GM19043 (cell line): Measurements from ENCODE around the gene ARHGAP22.
"Not testable (repeated sequence)": the region's sequence is repeated elsewhere in the genome, so short reads cannot be mapped to it uniquely, and the experiment has no call there.

Source experiments
- ATAC-seq: cut with Tn5 transposase; IDR thresholded peaks from one replicate; pipeline ENCODE4 v1.9.1; 2021; ENCODE audit warnings: low read depth; ENCODE audit not compliant: unreplicated experiment

Gene ARHGAP22

DNA sequence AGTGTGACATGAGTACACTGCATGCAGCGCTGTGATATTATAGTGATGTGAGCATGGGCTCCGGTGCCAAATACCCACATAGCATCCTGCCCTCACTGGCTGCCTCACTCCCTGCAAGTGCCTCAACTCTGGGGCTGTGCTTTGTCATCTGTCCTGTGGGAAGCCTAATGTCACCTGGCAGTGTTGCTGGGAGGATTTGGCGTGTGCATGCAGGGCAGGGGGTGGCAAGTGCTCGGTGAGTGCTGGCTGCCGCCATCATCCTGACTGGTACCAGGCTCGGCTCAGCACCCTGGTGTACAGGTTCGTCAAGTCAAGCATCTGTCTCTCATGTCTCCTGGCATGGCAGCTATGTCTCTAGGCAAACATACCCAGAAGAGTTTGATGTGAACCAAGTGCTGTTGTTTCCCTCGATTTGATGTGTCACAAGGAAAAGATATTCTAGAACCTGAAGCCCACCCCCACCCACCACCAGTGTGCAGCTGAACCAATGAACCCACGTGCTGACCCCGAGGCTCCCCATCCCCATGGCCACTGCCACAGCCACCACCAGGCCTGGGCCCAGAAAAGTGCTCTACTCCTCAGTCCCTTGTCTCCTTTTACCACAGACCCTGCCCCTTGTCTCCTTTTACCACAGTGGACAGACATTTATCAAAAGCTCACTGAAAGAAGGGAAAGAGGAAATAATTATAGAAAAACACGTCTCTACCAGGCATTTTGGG lies 162.6 kb downstream of the ARHGAP22 start:
- ATAC-seq, result no peak

DNA sequence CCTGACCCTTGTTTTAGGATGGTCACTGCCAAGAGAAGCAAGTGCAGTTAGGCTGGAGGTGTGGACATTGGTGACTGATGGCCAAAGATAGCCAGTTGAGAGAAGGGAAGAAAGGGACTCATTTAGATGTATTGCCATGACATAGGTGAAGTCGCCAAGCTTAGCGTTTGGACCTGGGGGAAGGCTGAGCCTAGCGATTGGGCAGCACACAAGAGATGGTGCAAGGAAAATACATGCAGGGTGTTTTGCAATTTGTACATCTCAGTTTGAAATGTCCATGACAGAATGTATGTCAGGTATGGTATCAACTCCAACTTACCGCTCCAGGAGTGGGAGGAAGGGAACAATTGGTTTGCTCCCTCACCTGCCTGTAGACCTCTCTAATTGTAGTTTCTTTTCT lies 164.1 kb downstream of the ARHGAP22 start:
- no peak for ATAC-seq

DNA sequence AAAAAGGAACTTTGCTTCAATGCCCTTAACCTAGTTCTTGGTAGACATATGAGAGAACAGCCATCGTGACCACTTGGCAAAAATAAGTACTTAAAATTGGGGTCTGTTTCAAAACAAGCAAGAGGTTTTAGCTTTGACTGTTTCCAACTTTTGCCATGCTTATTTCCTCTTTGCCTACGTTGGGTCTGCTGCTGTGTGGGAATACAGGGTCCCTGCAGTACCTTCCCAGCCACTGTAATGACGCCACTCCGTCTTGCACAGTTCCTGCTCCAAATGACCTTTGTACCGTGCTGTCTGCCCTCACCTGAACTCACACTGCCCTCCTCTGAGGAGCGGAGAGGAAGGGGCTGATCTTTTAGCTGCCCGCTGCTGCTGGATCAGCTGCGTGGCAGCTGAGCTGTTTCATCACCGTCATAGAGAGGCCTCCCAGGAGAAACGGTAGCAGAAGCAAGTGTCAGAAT lies 165.3 kb downstream of the ARHGAP22 start:
- ATAC-seq, result no peak

DNA sequence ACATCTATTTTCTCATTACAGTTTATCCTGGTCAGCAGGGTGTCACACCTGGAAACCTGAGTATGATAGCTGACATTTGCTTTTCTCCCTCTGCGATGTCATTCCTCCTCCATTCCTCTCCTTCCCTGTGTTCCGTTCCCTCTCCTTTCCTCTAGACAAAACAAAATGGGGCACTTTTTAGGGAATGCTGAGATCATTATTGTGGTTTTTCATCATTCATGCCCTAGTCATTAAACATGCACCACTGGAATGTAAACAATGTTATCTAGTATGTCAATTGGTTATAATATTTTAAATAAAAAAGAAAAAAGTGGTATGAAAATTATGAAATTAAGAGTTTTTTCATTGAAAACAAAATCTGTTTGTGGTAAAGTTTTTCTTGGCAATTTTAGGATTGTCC lies 165.8 kb downstream of the ARHGAP22 start:
- ATAC-seq, result no peak

DNA sequence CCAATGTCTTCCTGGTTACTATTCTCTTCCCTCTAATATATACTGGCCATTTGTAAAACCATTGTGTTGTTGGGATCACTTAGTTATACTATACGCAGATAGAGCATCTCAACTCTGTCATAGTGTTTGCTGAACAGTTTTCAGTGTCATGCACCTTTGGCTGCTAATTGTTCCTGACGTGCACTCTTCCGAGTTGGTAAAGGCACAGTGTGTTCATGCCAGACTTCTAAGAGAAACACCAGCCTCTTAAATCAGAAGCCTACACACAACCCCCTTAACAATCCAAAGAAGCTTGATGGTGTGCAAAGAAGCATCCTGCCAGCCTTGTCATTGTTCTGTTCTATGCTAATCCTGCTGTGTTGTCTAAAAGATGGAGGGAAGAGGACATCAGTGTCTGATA lies 167.3 kb downstream of the ARHGAP22 start:
- ATAC-seq, result no peak

DNA sequence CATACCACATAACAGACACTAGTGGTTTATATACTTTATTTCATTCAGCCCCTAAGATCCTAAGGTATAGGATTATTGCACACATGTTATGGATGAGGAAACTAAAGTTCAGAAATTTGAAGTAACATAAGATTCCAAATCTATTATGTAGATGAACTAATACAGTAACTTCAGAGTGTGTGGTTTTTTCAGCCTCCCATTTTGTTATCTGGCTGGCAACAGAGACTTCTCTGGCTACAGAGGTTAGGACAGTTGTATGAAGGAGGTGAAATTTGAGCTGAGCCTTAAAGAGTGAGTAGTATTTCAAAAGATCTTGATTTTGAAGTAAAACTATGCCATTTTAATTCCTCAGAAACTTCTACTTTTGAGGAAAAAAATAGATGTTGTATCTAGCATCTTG lies 173.0 kb downstream of the ARHGAP22 start:
- ATAC-seq, result no peak

DNA sequence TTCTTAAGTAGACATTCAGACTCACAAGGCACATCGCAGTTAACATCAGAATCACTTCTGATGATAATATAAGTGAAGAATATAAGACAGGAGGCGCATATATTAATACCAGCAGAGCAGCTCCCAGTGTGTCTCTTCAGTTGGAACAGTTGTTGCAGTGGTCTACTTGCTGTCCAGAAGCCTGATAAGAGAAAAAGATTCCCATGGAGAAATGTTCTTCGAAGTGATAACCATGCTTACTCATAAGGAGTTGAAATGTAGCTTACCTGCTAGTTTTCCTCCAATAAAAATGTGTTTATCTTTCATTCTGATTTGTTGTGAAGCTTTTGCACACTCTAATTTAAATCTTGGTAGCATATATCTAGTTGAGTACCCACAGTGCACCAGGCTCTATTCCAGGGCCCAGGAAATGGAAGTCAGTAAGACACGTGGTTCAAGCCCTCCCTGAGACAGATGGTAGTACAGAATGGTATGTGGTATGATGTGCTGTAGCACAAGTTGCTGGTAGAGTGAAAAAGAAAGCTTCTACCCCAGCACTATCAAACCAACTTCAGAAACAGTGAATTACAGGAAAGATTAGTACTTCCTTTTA lies 174.4 kb downstream of the ARHGAP22 start:
- ATAC-seq, result no peak

DNA sequence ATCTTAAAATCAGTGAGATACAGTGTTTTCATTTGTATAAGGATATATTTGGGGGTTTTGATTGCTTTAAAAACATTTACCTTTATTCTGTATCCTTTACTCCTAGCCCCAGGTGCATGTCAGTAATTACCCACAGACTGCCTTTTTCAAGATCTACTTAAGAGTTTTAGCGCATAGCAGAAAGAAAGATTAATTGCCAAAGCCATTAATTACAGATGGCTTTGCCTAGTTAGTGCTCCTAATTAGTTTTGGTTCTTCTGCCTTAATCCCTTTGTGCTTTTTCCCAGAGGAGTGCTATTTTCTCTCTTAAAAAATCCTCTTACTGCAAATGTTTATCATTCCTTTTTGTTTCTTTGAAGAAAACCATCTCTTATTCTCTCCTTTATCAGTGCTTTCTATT lies 175.6 kb downstream of the ARHGAP22 start:
- ATAC-seq, result no peak

DNA sequence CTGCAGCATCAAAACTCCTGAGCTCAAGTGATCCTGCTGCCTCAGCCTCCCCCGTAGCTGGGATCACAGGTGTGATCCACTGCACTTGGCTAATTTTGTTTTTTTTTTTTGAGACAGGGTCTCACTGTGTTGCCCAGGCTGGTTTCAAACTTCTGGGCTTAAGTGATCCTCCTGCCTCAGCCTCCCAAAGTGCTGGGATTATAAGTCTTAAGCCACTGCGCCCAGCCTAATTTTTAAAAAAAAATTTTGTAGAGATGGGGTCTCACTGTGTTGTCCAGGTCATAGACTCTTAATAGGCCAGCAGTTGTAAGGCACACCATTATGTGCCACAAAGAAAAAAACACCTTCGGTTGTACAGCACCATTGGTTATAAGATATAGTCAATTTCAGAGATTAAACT lies 176.0 kb downstream of the ARHGAP22 start:
- no peak for ATAC-seq

DNA sequence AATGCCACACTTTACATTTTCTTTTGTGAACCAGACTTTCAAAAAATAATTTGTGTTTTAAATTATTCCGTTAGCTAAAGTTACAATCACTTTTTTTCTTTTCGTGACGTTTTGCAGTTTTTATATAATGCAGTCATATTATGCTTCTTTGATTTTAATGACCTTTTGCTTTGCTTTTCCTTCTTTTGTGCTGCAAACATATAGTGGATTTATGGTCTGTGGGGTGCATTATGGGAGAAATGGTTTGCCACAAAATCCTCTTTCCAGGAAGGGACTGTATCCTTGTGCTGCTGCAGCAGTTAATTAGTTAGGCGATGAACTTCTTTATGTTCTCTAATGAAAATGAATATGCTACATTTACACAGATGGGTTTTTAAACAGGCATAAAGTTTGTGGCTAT lies 181.0 kb downstream of the ARHGAP22 start:
- no peak for ATAC-seq

DNA sequence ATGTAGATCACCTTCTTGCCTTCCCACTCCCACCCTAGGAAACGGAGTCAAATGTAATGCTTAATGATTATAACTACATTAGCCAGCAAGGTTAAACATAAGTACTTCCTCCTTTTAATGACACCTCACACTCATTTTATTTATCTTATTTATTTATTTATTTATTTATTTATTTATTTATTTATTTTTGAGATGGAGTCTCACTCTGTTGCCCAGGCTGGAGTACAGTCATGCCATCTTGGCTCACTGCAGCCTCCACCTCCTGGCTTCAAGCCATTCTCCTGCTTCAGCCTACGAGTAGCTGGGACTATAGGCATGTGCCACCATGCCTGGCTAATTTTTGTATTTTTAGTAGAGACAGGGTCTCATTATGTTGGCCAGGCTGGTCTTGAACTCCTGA lies 183.0 kb downstream of the ARHGAP22 start:
- not testable (repeated sequence) for ATAC-seq

DNA sequence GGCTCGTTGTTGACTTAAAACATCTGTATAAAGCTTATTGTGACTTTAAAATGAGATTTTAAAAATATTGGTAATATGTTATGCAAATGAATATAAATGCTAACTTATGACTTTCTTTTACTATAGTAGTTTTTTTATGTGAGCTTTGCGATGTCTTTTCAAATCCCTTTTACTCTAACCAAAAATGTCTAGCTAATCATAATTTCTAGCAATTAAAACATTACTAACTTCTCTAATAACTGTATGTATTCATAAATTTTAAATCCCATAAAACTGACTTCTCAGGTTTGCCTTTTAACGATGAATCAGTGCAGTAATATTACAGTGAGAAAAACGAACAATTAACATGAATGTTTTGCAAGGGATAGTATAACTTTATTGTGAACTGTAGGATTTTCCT lies 185.2 kb downstream of the ARHGAP22 start:
- ATAC-seq, result no peak

DNA sequence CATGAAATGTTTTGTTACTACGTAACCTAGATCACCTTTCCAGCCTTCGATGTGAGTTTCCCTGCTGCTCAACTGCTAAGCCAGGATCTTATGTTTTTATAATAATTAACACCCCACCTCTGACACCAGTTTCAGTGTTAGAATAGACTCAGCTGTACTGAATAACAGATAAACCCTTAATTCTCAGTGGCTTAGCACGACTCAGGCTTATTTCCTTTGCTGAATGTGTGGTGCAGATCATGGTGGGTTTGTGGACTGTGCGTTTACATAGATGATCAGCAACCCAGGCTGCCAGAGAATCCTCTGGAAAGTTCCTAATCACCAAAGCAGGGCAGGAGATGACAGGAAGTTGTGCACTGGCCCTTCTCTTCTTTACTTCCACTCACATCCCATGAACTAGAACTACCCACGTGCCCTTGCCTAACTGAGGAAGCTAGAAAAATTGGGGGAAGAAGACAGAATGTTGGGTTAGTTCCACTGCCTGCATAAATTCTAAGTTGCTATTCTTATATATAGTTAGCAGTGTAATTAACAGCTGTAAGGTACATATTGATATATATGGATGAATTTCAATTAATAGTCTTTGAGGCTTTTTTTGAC lies 186.6 kb downstream of the ARHGAP22 start:
- ATAC-seq, result no peak

DNA sequence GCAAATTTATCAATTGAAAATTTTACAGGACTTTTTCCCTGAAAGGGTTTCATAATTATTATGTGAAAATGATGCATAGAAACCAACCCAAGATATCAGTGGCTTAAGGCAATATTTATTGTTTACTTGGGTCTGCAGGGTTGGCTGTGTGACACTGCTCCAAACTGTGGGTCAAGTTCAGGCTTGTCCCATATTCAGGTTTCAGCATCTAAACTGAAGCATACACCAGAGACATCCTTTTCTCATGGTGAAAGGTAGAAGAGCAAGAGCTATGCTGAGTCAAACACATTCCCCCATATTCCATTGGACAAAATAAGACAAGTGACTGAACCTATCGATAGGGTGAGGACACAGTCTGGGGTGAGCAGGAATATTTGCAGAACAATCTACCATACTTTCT lies 187.5 kb downstream of the ARHGAP22 start:
- ATAC-seq, result no peak

DNA sequence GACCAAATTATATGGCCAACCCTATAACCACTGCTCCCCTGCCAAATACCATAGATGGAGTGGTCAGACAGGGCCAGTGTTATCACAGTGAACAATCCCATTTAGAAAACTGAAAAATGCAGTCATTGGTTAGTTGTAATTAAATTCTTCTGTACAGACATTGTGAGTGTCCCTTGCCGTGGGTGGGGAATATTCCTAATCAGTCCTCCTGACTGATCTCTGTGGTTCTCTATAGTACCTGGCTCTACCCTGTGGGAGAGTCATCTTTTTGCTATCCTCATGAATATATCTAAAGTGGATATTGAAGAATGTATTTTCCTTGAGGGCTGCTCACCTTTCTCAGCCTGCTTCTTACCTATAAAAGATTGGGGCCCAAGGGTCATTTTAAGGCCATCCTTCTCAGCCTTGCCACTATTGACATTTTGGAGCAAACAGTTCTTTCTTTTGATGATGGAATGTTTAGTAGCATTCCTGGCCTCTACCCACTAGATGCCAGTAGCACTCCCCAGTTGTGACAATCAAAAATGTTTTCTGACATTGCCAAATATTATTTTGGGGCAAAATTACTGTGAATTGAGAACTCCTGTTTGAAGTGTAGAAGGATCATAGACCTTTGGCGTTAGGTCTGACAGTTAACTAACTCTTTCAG lies 188.2 kb downstream of the ARHGAP22 start:
- no peak for ATAC-seq

DNA sequence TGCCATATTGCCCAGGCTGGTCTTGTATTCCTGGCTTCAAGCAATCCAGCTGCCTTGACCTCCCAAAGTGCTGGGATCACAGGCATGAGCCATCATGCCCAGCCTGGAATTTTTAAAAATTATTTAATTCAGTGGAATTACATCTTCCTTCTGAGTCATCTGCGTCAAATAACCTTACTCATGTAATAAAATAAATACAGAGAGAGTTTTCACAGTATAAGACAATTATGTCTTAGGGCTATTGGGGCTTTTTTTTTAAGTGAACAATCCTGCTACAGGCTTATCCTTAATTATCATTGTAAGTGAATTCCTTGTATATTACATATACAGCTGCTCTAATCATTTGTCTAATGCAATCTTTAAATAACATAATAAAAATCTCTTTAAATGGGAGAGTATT lies 190.1 kb downstream of the ARHGAP22 start:
- no peak for ATAC-seq

DNA sequence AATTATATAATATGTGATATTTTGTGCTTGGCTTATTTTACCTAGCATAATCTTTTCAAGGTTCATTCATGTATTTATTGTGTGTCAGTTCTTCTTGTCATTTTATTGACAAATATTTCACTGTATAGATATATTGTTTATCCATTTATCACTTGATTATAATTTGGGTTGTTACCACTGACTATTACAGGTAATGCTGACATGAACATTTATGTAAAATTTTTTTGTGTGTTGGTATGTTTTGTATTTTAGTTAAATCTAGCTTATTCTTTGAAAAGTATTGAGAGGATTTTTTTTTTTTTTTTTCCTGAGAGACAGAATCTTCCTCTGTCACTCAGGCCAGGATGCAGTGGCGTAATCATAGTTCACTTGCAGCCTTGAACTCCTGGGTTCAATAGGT lies 190.7 kb downstream of the ARHGAP22 start:
- no peak for ATAC-seq

DNA sequence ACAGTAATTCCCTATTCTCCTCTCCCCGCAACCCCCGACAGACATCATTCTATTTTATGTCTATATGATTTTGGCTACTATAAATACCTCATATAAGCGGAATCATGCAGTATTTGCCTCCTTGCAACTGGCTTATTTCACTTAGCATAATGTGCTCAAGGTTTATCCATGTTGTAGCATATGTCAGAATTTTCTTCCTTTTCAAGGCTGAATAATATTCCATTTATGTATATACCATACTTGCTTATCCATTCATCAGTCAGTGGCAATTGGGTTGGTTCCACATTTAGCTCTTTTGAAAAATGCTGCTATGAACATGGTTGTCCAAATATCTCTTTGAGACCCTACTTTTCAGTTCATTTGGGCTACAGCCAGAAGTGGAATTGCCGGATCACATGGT lies 191.9 kb downstream of the ARHGAP22 start:
- no peak for ATAC-seq

DNA sequence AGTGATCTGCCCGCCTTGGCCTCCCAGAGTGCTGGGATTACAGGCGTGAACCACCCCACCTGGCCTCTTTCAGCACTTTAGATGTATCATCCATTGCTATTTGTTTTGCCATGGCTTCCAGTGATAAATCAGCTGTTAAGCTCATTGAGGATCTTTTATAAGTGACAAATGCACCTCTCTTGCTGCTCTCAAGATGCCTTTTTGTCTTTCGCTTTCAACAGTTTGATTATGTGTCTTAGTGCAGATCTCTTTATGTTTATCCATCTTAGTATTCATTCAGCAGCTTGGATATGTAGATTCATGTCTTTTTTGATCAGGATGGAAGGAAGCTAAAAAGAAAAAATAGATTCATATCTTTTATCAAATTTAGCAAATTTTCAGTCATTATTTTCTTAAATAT lies 192.8 kb downstream of the ARHGAP22 start:
- ATAC-seq, result no peak

DNA sequence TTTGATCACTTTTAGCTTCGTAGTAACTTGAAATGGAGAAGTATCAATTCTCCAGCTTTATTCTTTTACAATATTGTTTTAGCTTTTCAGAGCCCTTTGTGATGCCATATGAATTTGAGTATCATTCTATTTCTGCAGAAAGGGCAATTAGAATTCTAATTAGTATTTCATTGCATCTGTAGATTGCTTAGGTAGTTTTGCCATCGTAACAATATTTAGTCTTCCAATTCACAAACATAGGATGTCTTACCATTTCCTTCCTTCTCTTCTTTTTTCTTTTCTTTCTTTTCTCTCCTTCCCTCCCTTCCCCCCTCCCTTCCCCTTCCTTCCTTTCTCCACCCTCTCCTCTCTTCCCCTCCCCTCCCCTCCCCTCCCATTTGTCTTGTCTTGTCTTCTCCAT lies 193.4 kb downstream of the ARHGAP22 start:
- no peak for ATAC-seq

DNA sequence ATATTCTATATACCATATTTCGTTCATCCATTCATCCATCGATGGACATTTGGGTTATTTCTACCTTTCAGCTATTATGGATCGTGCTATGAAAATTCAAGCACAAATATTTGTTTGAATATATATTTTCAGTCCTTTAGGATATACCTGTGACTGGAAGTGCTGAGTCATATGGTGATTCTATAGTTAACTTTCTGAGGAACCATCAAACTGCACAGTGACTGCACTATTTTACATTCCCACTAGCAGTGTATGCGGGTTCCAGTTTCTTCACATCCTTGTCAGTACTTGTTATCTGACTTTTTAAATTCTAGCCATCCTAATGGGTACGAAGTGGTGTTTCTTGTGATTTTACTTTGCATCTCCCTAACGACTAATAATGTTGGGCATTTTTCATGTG lies 194.4 kb downstream of the ARHGAP22 start:
- ATAC-seq, result no peak

DNA sequence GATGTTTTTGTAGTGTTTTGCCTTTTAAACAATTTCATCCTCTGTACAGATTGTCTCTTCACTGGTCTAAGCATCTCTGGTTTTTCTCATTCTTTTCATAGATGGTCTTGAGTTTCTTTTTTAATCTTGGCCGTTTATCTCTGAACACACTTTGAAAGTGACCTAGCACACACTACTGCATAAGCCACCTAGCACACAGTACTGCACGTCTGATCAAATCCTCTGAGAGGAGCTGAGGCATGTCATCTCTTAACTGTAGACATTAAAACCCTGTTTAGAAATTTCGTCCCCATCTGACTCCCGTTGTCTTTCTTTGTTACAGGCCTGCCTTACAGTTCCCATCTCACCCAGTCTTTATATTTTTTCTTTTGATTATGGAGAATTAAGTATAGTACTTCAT lies 198.2 kb downstream of the ARHGAP22 start:
- no peak for ATAC-seq
